Aorta (tissue), 5 donors: ENCODE measurements around the gene ZNF518A. TPM values are rescaled to one million over a fixed set of nuclear protein-coding genes. Genes with fewer than 3 reads are reported as not detected.

ENCODE experiments used
- ATAC-seq: fragments of 200-7000 bp; cut with Tn5 transposase; one replicate; pipeline ENCODE4 v1.9.1; 2022; ENCODE audit warnings: moderate library complexity; ENCODE audit not compliant: low FRiP score
- DNase-seq, 2 donors: peaks; one replicate each; pipeline ENCODE4 v3.0.0-alpha.2; 2020
- H3K27ac ChIP-seq, 2 donors: one replicate each; pipeline ENCODE4 v1.5.1; 2013; ENCODE audit warnings: low read length in 2 of 2, mild to moderate bottlenecking in 2 of 2, moderate library complexity in 2 of 2, control low read depth in 1 of 2, inconsistent platforms in 1 of 2, low read depth in 1 of 2
- H3K27me3 ChIP-seq, 2 donors: one replicate each; pipeline ENCODE4 v1.6.1; 2013; ENCODE audit warnings: control low read depth in 1 of 2, low read length in 1 of 2, mild to moderate bottlenecking in 1 of 2, moderate library complexity in 1 of 2; ENCODE audit not compliant: insufficient read depth in 2 of 2, control insufficient read depth in 1 of 2
- H3K36me3 ChIP-seq, 2 donors: one replicate each; pipeline ENCODE4 v1.6.1; 2013; ENCODE audit warnings: control low read depth in 1 of 2, low read length in 1 of 2, mild to moderate bottlenecking in 1 of 2; ENCODE audit not compliant: insufficient read depth in 2 of 2, control insufficient read depth in 1 of 2
- H3K4me1 ChIP-seq, 2 donors: one replicate each; pipeline ENCODE4 v1.6.1; 2013; ENCODE audit warnings: low read length in 2 of 2, control low read depth in 1 of 2, mild to moderate bottlenecking in 1 of 2, moderate library complexity in 1 of 2; ENCODE audit not compliant: insufficient read depth in 2 of 2, control insufficient read depth in 1 of 2
- H3K4me3 ChIP-seq, 2 donors: one replicate each; pipeline ENCODE4 v1.5.1; 2013; ENCODE audit warnings: low read length in 2 of 2, control low read depth in 1 of 2, mild to moderate bottlenecking in 1 of 2
- H3K9me3 ChIP-seq: one replicate; pipeline ENCODE4 v1.6.1; 2013; ENCODE audit warnings: mild to moderate bottlenecking, low read length; ENCODE audit not compliant: control insufficient read depth
- WGBS, 2 donors: extraction: QIAGEN DNeasy Blood & Tissue Kit; methylation state at CpG; one replicate each; pipeline ENCODE4 v1.1.7; 2013; 5-methylcytosine and 5-hydroxymethylcytosine counted together
- intact Hi-C, 2 donors: fragments of 100-400 bp; cut with DNase I; formaldehyde crosslinking; loops; one replicate each; pipeline versions ENCODE4 v1.14.2 to v1.15.0; 2022
- long read RNA-seq, 2 donors: library from polyadenylated mRNA; unstranded; transcript quantifications; one replicate each; pipeline ENCODE4 v2.0.0, GENCODE V29; 2020 to 2021
- polyA plus RNA-seq, 2 donors: library from polyadenylated mRNA; stranded (reverse); fragments of 200-250 nt; gene quantifications; one replicate each; pipeline ENCODE4 v1.2.3, GENCODE V29; 2013
- total RNA-seq, 2 donors: library from RNA; stranded (reverse); fragmentation: NEBNext Ultra II Directional; extraction: Animal tissue kit (Norgen Biotek cat#: 25700); gene quantifications; one replicate each; pipeline ENCODE4 v1.2.1, GENCODE V29; 2021
- donor health status: healthy with polysubstance abuse.
- donor health status: Bipolar disorder and iron deficiency.
- donor health status: DM: no; HTN: no; CAD: no.
- donor health status: DM: no; HTN: no; CAD: no.
- donor health status: DM: yes; HTN: yes; CAD: no.

The ZNF518A gene, protein sequence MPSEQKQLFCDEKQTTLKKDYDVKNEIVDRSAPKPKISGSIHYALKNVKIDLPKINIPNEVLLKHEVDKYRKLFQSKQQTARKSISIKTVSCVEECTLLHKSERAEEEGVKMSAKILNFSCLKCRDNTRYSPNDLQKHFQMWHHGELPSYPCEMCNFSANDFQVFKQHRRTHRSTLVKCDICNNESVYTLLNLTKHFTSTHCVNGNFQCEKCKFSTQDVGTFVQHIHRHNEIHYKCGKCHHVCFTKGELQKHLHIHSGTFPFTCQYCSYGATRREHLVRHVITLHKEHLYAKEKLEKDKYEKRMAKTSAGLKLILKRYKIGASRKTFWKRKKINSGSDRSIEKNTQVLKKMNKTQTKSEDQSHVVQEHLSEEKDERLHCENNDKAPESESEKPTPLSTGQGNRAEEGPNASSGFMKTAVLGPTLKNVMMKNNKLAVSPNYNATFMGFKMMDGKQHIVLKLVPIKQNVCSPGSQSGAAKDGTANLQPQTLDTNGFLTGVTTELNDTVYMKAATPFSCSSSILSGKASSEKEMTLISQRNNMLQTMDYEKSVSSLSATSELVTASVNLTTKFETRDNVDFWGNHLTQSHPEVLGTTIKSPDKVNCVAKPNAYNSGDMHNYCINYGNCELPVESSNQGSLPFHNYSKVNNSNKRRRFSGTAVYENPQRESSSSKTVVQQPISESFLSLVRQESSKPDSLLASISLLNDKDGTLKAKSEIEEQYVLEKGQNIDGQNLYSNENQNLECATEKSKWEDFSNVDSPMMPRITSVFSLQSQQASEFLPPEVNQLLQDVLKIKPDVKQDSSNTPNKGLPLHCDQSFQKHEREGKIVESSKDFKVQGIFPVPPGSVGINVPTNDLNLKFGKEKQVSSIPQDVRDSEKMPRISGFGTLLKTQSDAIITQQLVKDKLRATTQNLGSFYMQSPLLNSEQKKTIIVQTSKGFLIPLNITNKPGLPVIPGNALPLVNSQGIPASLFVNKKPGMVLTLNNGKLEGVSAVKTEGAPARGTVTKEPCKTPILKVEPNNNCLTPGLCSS (N-terminal part only)
- total RNA-seq, result 10 to 100 TPM; 18.7 to 25.0 TPM
- polyA plus RNA-seq, result 1 to 10 TPM; 5.1 to 5.5 TPM
- long read RNA-seq, donor 1, partial matches to known transcripts, result 1 of 10 reads
- long read RNA-seq, donor 1, other reads (novel, unspliced or antisense), result 9 of 10 reads
- long read RNA-seq, donor 2, partial matches to known transcripts, result 2 of 8 reads
- long read RNA-seq, donor 2, other reads (novel, unspliced or antisense), result 6 of 8 reads

DNA sequence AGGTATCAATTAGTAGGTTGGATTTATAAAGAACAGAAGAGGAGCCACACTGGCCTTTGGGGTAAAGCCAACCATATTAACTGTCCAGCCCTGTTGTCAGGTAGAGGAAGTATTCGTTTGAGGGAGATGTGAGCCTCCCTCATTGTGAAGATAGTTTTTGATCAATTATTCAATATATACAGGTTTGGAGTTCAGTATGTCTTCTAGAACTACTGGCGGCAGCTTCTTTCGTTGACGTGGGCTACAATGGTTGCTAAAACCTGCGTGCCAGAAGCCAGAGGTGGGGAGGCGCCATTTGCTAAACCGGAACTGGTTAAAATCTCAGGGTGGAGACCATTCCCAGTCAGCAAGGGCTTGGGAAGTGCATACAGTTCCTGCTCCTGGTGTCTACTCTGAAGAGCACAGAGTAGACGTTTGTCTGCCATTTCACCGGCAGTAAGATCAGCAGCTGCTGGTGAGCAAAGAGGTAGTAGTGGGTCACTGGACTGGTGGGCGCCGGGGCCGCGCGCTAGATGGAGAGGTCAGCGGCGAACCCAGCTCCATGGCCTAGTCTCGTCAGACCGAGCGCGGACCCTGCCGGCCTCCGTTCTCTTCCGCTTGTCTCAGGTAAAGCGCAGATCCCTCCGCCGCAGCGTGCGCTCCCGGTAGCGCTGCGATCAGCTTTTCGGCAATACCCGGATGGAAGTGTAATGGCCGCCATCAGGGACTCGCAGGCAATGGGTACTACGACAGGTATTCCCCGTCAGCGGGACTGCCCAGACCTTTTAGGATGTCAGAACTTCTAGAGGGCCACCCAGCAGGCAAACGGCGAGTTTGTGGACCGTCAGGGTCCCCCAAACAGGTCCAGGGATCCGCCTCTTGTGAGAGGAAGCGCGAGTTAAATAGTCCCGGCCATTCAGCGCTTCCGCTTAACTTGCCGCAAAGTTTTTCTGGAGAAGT is at the start of gene ZNF518A:
Gene ZNF518A, plus strand, starts transcription at position 911 of the 939 bp plus-strand sequence. CDS start 26,026 bp downstream, outside the sequence.
- WGBS, 2 donors, result 9 to 10% methylated on average over 48 of the region's 48 CpGs
- Histone ChIP-seq H3K9me3 (no peaks in the 10 kb centered on the region), H3K4me1 (peaks cover 0 to 4% of the 10 kb centered on the region in 2 donors), H3K27me3 (no peaks in the 10 kb centered on the region), H3K27ac (peak within 1 kb of the TSS; percentile 58 to 83), H3K4me3 (peak within 1 kb of the TSS; percentile 68 to 79), H3K36me3 (no peaks in the 10 kb centered on the region)
- intact Hi-C loops, result loop anchor here (1.0 to 2.0 kb wide), 2 partner anchors 39 kb away; no protein-coding TSS in a partner anchor
- DNase-seq (peak; percentile 96), ATAC-seq (peak; percentile 98)

DNA sequence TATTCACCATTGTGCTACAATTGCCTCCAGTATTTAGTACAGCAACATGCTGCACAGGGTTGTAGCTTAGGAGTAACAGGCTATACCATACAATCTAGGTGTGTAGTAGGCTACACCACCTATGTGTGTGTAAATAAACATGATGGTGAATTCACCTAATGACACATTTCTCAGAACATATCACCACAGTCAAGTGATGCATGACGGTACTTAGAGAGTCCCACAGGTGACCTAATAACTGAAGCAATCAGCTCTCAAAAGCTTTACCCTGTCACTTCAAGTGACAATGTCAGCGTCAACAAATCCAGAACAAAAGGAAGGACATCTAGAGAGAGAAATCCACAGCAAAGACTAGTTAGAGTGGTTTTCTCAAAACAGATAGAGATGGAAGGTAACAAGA is 47.9 kb upstream of the ZNF518A start:
- 93 to 100% methylated on average over 2 of the region's 2 CpGs for WGBS, 2 donors
- Histone ChIP-seq H3K4me3 (no peak overlapping the region), H3K36me3 (no peaks in the 10 kb centered on the region), H3K27me3 (no peaks in the 10 kb centered on the region), H3K4me1 (no peaks in the 10 kb centered on the region), H3K27ac (no peak overlapping the region), H3K9me3 (no peaks in the 10 kb centered on the region)
- no peak for DNase-seq
- intact Hi-C loops, result no loop called here
- no peak for ATAC-seq

DNA sequence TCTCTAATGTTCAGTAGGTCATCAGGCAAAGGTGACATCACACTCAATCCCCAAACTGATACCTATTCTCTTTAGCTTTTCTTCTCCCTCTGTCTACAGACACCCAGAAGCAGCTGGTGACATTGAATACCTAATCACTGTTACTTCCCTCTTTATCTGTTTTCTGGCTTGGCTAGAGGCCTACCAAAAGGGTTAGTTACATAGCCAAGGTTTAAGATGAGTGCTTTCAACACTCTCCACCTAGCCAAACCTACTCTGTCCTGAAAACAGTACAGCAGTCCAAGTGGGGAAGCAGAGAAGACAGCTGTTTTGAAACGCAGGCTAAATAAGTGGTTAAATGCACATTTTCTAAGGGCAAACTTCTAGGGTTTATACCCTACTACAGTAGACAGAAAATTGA is 47.3 kb upstream of the ZNF518A start:
- Histone ChIP-seq H3K27me3 (no peaks in the 10 kb centered on the region), H3K4me1 (no peaks in the 10 kb centered on the region), H3K36me3 (no peaks in the 10 kb centered on the region), H3K27ac (no peak overlapping the region), H3K9me3 (no peaks in the 10 kb centered on the region), H3K4me3 (no peak overlapping the region)
- DNase-seq, result no peak
- no peak for ATAC-seq
- 85% methylated on average over 1 of the region's 1 CpG for WGBS, 2 donors
- intact Hi-C loops, result no loop called here

DNA sequence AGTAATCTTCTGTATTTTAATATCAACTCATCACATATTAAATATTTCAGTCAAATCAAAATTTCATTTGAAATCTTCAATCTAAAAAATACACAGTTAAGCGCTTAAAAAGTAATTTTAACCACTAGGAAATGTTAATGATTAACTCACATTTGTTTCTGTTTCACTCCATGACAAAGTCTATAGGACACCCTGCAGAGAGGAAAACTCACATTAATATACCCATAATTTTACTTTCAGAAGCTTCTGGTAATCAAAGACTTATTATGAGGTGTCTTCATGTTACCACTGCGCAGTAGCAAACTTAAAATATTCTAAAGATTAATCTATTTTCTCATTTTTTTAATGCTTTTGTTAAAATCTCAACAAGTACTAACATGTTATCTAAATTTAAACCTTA is 41.0 kb upstream of the ZNF518A start:
- no peak overlapping the region for H3K4me3 ChIP-seq
- intact Hi-C loops, result no loop called here
- peaks cover 5% of the 10 kb centered on the region for H3K9me3 ChIP-seq
- ATAC-seq (no peak), DNase-seq (no peak)
- no peaks in the 10 kb centered on the region for H3K36me3 ChIP-seq
- H3K27me3 ChIP-seq, result peaks cover 0 to 4% of the 10 kb centered on the region in 2 donors
- WGBS, 2 donors, result 80% methylated on average over 2 of the region's 2 CpGs
- H3K4me1 ChIP-seq, result peaks cover 0 to 1% of the 10 kb centered on the region in 2 donors
- no peak overlapping the region for H3K27ac ChIP-seq

DNA sequence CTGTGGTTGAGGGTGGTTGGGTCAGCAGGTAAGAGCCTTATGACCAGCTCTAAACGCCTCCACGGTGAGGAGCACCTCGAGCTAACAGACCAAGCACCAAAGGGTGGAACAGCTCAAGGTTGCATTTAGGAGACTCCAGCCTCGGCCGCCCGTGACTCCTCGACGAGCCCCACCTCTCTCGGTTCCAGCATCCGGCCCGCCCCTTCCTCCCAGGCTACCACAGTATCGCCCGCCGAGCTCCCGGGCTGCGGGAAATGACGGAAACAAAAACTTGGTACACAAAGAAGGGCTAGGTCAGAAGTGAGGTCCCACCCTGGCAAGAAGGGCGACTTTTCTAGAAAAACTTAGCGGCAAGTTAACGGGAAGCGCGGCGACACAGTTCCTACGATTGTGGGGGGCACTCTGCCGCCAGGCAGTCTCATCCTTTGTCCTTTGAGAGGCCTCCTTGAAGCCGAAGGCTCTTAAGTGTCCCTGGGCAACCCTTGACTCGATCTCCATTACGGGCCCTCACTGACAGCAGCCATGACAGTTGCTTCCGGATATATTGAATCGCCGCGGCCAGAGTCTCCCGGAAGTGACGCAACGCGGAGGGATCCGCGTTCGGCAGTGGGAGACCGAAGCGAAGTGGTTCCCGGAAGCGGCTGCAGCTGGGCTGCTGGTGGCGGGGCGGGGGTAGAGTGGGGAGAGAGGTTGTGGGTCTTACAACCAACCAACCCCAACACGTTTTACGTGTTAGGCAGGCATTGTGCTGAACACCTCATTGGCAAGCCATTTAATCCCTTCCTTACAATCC is 40.2 kb upstream of the ZNF518A start:
- peak; percentile 98 for ATAC-seq
- DNase-seq, result peak; percentile 96 to 98
- WGBS, 2 donors, result 3% methylated on average over 47 of the region's 47 CpGs
- H3K27me3 ChIP-seq, result peaks cover 0 to 4% of the 10 kb centered on the region in 2 donors
- peaks cover 5% of the 10 kb centered on the region for H3K9me3 ChIP-seq
- H3K27ac ChIP-seq, result peak overlapping the region in 1 of 2 donors; percentile 48
- H3K36me3 ChIP-seq, result no peaks in the 10 kb centered on the region
- intact Hi-C loops, result loop anchor here (1.0 to 2.0 kb wide), 3 partner anchors 40 to 47 kb away; partner anchors contain the start of genes ZNF518A (in 2 of the 2) and CCNJ (in 1 of the 2)
- H3K4me3 ChIP-seq, result peak overlapping the region; percentile 30 to 53
- H3K4me1 ChIP-seq, result peaks cover 0 to 1% of the 10 kb centered on the region in 2 donors

DNA sequence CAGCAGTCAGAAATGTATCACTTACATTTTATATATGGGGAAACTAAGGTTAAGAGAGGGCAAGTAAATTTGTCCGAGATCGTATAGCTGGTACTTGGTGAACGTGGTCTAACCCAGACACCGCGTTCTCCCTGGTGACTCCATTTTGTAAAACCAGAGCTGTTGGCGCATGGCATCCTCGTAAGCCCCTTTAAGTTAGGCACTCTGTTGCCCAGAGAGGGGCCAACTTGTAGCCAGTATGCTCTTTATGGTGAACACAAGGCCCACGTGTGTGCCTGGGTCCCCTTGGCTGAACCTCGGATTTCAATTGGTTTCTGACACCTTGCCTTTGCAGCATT is 39.7 kb upstream of the ZNF518A start:
- peak overlapping the region in 1 of 2 donors; percentile 48 for H3K27ac ChIP-seq
- DNase-seq (no peak), ATAC-seq (no peak)
- peaks cover 5% of the 10 kb centered on the region for H3K9me3 ChIP-seq
- intact Hi-C loops, result loop anchor here (1.0 to 2.0 kb wide), 3 partner anchors 40 to 48 kb away; partner anchors contain the start of genes ZNF518A (in 2 of the 2) and CCNJ (in 1 of the 2)
- peaks cover 0 to 1% of the 10 kb centered on the region in 2 donors for H3K4me1 ChIP-seq
- H3K4me3 ChIP-seq, result peak overlapping the region; percentile 7 to 53
- no peaks in the 10 kb centered on the region for H3K36me3 ChIP-seq
- 74 to 82% methylated on average over 9 of the region's 9 CpGs for WGBS, 2 donors
- H3K27me3 ChIP-seq, result peaks cover 0 to 4% of the 10 kb centered on the region in 2 donors
